ENCODE data around the gene FAR1. TPM values are rescaled to one million over a fixed set of nuclear protein-coding genes. Genes with fewer than 3 reads are reported as not detected.
"Not testable (repeated sequence)": the region's sequence is repeated elsewhere in the genome, so short reads cannot be mapped to it uniquely, and the experiment has no call there.

FAR1 gene, protein sequence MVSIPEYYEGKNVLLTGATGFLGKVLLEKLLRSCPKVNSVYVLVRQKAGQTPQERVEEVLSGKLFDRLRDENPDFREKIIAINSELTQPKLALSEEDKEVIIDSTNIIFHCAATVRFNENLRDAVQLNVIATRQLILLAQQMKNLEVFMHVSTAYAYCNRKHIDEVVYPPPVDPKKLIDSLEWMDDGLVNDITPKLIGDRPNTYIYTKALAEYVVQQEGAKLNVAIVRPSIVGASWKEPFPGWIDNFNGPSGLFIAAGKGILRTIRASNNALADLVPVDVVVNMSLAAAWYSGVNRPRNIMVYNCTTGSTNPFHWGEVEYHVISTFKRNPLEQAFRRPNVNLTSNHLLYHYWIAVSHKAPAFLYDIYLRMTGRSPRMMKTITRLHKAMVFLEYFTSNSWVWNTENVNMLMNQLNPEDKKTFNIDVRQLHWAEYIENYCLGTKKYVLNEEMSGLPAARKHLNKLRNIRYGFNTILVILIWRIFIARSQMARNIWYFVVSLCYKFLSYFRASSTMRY
- total RNA-seq (10 to 100 TPM; 33.7 to 44.5 TPM), total RNA-seq (38.4 to 68.0 reads per million in 2 donors)

DNA sequence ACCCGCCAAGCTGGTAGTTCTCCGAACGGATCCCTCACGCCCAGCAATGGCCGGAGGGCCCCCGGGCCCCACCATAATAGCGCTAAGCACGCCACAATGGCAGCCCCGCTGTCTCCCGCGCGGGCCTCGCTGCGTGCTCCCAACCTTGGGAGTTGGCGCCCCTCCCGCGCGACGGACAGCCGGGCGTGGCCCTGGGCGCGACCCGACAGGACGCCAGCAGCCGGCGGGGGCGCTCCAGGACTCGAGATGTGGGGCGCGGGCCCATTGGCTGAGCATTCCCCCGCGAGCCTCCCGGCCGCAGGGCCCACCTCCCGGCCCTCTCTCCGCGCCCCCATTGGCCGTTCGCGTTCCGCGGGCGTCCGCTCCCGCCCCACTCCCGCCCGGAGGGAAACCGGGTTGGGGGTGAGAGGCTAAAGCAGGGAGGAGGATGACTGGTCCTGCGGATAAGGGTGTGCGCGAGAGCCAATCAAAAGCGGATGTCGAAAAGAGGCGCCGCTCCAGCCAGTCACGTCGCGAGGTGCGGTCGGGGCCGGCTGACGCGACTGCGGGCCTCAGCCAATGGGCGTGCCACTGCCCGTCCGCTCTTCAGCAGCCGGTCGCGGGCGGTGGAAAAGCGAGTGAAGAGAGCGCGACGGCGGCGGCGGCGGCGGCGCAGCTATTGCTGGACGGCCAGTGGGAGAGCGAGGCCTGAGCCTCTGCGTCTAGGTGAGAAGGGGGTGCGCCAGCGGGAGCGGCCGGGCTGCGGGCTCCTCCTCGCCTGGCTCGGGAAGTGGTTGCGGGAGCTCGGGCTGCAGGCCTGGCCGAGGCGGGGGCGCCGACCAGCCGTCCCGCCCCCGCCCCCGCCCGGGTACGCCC lies at the start of gene FAR1:
TSS of gene FAR1 (plus strand) at position 567 of the 855 bp plus-strand sequence. CDS start 26,098 bp downstream, outside the sequence.
- peak within 1 kb of the TSS; percentile 100 for H3K4me3 Mint-ChIP-seq
- peak; percentile 92 to 95 (median 93) for DNase-seq
- peaks cover 13% of the 10 kb centered on the region for H3K36me3 Mint-ChIP-seq (ENCODE audit: low read depth)
- H3K27me3 Mint-ChIP-seq = peaks cover 12% of the 10 kb centered on the region
- peak; percentile 91 for ATAC-seq
- no peaks in the 10 kb centered on the region for H3K9me3 ChIP-seq (ENCODE audit: control insufficient read depth, low read length, poor library complexity, severe bottlenecking)
- H3K4me1 Mint-ChIP-seq = peaks cover 35% of the 10 kb centered on the region
- H3K27ac Mint-ChIP-seq = peak within 1 kb of the TSS; percentile 95

DNA sequence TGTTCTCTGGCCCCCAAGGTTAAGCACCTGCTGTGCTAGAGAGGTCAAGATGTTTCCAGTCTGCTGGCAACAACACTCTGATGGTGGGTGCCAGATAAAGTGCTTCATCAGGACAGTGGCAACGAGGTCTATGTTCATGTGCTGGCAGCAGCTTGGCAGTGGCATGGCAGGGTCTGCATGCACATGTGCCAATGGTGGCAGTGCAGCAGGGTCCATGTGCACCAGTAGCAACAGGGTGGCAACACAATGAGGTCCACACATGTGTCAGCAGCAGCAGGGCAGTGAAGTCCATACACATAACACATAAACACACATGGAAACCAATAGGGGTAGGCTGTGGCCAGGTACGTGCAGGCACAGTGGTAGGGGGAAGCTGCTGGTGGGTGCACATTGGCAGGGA lies 48.4 kb upstream of the FAR1 start:
- Mint-ChIP-seq H3K4me3 (no peak overlapping the region), H3K27me3 (peaks cover 5% of the 10 kb centered on the region), H3K27ac (no peak overlapping the region), H3K4me1 (no peaks in the 10 kb centered on the region), H3K36me3 (ENCODE audit: low read depth) (no peaks in the 10 kb centered on the region)
- ATAC-seq (no peak), DNase-seq (no peak)
- H3K9me3 ChIP-seq (ENCODE audit: control insufficient read depth, low read length, poor library complexity, severe bottlenecking) = no peaks in the 10 kb centered on the region

DNA sequence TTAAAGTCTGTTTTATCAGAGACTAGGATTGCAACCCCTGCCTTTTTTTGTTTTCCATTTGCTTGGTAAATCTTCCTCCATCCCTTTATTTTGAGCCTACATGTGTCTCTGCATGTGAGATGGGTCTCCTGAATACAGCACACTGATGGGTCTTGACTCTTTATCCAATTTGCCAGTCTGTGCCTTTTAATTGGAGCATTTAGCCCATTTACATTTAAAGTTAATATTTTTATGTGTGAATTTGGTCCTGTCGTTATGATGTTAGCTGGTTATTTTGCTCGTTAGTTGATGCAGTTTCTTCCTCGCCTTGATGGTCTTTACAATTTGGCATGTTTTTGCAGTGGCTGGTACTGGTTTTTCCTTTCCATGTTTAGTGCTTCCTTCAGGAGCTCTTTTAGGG lies 41.6 kb upstream of the FAR1 start:
- not testable (repeated sequence) for H3K27me3 Mint-ChIP-seq

DNA sequence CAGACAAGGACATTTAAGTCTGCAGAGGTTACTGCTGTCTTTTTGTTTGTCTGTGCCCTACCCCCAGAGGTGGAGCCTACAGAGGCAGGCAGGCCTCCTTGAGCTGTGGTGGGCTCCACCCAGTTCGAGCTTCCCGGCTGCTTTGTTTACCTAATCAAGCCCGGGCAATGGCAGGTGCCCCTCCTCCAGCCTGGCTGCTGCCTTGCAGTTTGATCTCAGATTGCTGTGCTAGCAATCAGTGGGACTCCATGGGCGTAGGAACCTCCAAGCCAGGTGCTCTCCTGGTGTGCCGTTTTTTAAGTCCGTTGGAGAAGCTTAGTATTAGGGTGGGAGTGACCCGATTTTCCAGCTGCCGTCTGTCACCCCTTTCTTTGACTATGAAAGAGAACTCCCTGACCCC lies 39.8 kb upstream of the FAR1 start:
- not testable (repeated sequence) for H3K4me1 Mint-ChIP-seq; ATAC-seq; DNase-seq; H3K4me3 Mint-ChIP-seq; H3K9me3 ChIP-seq (ENCODE audit: control insufficient read depth, low read length, poor library complexity, severe bottlenecking); H3K36me3 Mint-ChIP-seq (ENCODE audit: low read depth); H3K27ac Mint-ChIP-seq
- H3K27me3 Mint-ChIP-seq = peaks cover 17% of the 10 kb centered on the region

More for the DNA sequence above, 41.6 kb upstream of the FAR1 start:
- H3K9me3 ChIP-seq (ENCODE audit: control insufficient read depth, low read length, poor library complexity, severe bottlenecking); H3K27ac Mint-ChIP-seq; H3K4me3 Mint-ChIP-seq; DNase-seq; H3K36me3 Mint-ChIP-seq (ENCODE audit: low read depth); ATAC-seq; H3K4me1 Mint-ChIP-seq: not testable (repeated sequence)

DNA sequence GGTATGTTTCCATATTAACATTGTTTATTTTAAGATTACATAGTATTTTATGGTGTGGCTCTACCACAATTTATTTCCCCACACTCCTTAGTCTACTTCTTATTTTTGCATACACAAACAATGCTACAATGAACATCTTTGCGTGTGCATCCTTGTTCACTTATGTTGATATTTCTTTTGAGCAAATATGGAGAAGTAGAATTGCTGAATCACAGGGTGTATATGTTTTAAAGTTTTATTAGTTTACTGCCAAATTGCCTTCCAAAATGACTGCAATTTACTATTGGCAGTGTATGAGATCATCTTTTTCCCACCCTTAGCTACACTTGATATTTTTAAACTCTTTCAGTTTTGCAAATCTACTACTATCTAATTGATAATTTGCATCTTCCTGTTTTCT lies 38.7 kb upstream of the FAR1 start:
- peaks cover 21% of the 10 kb centered on the region for H3K27me3 Mint-ChIP-seq
- H3K4me3 Mint-ChIP-seq = no peak overlapping the region
- ATAC-seq = no peak
- no peak for DNase-seq
- no peaks in the 10 kb centered on the region for H3K4me1 Mint-ChIP-seq
- H3K9me3 ChIP-seq (ENCODE audit: control insufficient read depth, low read length, poor library complexity, severe bottlenecking) = no peaks in the 10 kb centered on the region
- no peaks in the 10 kb centered on the region for H3K36me3 Mint-ChIP-seq (ENCODE audit: low read depth)
- no peak overlapping the region for H3K27ac Mint-ChIP-seq

DNA sequence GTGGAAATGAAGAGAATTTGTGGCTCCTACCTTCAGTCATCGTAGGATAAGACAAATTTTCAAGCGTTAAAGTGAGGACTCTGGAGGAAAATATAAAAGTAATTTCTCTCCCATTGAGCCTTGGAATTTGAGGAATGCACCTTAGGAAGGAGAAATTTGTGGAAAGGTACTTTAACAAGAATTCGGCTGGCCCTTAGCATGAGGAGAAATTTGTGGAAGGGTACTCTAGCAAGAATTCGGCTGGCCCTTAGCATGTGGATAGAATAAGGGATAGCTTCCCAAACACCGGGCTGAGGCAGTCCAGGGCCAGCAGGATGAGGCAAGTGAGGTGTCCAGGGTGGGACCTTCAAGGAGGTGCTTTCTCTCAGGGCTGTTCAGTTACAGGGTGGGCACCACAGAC lies 33.2 kb upstream of the FAR1 start:
- DNase-seq = no peak
- ATAC-seq = no peak
- no peak overlapping the region for H3K27ac Mint-ChIP-seq
- no peaks in the 10 kb centered on the region for H3K36me3 Mint-ChIP-seq (ENCODE audit: low read depth)
- no peak overlapping the region for H3K4me3 Mint-ChIP-seq
- no peaks in the 10 kb centered on the region for H3K4me1 Mint-ChIP-seq
- peaks cover 36% of the 10 kb centered on the region for H3K27me3 Mint-ChIP-seq
- no peaks in the 10 kb centered on the region for H3K9me3 ChIP-seq (ENCODE audit: control insufficient read depth, low read length, poor library complexity, severe bottlenecking)

DNA sequence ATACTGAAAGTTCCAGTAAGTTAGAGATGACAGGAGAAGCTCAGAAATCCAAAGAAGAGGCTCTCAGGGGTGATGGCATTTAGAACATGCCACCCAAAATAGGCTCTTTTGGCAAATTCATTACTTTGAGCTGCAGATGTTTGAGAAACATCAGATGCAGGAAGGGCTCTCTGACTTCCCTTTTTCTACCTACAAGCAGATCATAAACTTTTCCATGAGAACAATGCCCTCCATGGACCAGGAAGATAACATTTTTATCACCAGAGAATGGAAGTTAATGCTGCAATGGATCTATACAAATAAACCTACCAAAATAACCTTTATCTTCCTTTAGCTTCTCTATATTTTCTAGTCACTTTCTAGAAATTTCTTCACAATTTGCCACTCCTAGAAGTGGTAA lies 32.7 kb upstream of the FAR1 start:
- Mint-ChIP-seq H3K27me3 (peaks cover 36% of the 10 kb centered on the region), H3K27ac (no peak overlapping the region), H3K36me3 (ENCODE audit: low read depth) (peaks cover 2% of the 10 kb centered on the region), H3K4me1 (no peaks in the 10 kb centered on the region), H3K4me3 (no peak overlapping the region)
- ATAC-seq = no peak
- DNase-seq = no peak
- no peaks in the 10 kb centered on the region for H3K9me3 ChIP-seq (ENCODE audit: control insufficient read depth, low read length, poor library complexity, severe bottlenecking)

DNA sequence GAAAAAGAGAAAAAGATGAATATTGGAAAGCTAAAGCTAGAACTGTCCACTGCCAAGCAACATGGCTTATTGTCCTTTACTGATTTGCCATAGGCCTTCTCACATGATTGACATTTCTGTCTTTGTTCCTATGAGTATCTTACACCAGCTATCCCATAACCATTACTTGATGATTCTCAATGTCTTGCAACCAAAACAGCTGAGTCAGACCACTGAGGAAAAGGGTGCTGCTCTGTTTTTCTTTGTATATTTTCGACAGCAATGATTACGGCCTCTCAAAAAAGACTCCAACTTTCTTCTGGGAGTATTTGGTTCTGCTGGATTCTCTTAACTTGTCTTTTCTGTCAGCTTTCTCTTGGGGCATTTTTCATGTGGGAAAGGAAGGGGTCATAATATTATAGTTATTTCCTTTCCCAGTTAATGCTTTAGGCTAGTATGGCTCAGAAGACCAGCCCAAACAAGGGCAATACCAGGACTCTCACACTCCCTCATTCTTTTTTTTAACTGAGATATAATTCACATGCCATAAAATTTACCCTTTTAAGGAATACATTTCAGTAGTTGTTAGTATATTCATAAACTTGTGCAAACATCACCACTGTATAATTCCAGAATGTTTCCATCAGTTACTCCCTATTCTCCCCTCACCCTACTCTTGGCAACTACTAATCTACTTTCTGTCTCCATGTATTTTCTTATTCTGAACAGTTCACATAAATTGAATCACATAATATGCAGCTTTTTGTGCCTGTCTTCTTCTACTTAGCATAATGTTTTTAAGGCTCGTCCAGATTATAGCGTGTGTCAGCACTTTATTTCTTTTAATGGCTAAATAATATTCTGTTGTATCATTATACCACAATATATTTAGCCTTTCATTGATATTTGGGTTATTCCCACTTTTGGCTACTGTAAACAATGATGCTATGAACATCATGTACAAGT lies 31.1 kb upstream of the FAR1 start:
- H3K27me3 Mint-ChIP-seq = peaks cover 40% of the 10 kb centered on the region
- H3K36me3 Mint-ChIP-seq (ENCODE audit: low read depth) = peaks cover 2% of the 10 kb centered on the region
- no peak overlapping the region for H3K4me3 Mint-ChIP-seq
- no peaks in the 10 kb centered on the region for H3K4me1 Mint-ChIP-seq
- DNase-seq = no peak
- no peak overlapping the region for H3K27ac Mint-ChIP-seq
- ATAC-seq = no peak
- no peaks in the 10 kb centered on the region for H3K9me3 ChIP-seq (ENCODE audit: control insufficient read depth, low read length, poor library complexity, severe bottlenecking)

DNA sequence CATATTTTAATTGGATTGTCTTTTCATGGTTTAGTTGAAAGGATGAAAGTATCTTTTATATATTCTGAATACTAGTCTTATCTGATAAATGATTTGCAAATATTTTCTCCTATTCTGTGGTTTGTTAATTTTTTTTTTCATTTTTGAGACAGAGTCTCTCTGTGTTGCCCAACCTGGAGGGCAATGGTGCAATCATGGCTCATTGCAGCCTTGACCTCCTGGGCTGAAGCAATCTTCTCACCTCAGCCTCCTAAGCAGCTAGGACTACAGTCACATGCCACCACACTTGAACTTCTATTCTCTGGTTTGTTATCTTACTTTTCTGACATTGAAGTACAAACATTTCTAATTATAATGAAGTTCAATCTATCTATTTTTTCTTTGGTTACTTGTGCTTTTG lies 30.0 kb upstream of the FAR1 start:
- ATAC-seq = no peak
- Mint-ChIP-seq H3K27me3 (peaks cover 44% of the 10 kb centered on the region), H3K36me3 (ENCODE audit: low read depth) (peaks cover 2% of the 10 kb centered on the region), H3K4me1 (no peaks in the 10 kb centered on the region), H3K4me3 (no peak overlapping the region), H3K27ac (no peak overlapping the region)
- no peak for DNase-seq
- H3K9me3 ChIP-seq (ENCODE audit: control insufficient read depth, low read length, poor library complexity, severe bottlenecking) = no peaks in the 10 kb centered on the region

DNA sequence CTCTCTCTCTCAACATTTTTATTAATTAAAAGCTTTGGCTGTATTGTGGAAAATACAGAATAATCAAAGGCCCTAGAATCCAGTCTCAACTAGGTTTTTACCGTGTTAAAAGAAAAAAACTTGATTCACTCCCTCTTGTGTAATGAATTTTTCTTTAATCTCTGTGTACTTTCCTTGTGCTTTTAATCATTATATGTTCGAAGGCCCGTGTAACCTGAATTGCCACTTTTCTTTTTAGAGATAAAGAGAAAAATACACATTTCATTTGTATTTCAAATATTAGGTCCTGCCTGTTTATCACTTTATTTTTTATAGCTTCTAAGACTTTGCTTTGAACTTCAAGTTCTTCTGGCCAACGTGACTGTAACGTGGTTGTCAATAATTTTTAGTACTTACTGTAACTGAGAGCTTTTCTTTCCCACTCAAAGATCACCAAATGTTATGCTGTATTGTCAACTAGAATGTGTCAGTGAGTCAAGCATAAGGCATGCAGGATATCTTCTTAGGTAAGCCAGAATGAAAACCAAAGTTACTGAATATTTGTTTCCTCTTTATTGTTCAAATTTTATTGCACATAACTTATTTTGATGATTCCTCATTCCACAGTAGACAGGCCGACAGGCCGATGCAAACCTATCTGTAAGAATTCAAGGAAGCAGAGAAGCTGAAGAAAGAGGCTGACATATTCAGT lies 23.3 kb upstream of the FAR1 start:
- Mint-ChIP-seq H3K27ac (no peak overlapping the region), H3K4me1 (no peaks in the 10 kb centered on the region), H3K36me3 (ENCODE audit: low read depth) (peaks cover 2% of the 10 kb centered on the region), H3K4me3 (no peak overlapping the region), H3K27me3 (peaks cover 32% of the 10 kb centered on the region)
- DNase-seq (no peak), ATAC-seq (no peak)
- no peaks in the 10 kb centered on the region for H3K9me3 ChIP-seq (ENCODE audit: control insufficient read depth, low read length, poor library complexity, severe bottlenecking)

DNA sequence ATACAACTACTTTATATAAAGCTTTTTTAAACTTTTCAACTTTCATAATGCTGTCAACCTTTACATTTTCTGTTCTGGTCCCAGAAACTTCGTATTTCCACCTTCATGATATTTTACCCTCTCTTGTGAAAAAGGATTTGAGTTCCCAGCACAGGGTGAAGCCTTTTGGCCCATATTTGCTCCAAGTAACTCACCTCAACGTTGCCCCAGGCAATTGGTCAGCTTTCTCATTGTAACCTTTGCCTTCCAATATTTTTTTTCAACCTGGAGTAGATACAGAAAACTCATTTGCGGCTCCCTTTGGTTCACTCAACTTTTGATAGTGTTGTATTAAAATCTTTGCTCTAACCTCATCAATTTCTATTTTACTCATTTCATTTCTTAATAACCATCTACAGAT lies 21.1 kb upstream of the FAR1 start:
- no peaks in the 10 kb centered on the region for H3K9me3 ChIP-seq (ENCODE audit: control insufficient read depth, low read length, poor library complexity, severe bottlenecking)
- no peak for ATAC-seq
- Mint-ChIP-seq H3K27ac (no peak overlapping the region), H3K4me3 (no peak overlapping the region), H3K36me3 (ENCODE audit: low read depth) (no peaks in the 10 kb centered on the region), H3K27me3 (peaks cover 28% of the 10 kb centered on the region), H3K4me1 (no peaks in the 10 kb centered on the region)
- no peak for DNase-seq

DNA sequence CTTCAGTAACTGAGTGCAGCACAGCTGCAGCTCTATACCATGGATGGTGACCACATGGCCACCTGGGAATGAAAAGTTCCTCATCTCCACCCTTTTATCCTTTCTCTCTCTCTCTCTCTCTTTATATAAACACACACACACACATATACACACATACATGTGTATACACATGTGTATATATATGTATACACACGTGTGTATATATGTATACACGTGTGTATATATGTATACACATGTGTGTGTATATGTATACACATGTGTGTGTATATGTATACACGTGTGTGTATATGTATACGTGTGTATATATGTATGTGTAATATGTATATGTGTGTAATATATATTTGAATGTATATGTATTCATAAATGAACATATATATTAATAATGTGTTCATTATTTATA lies 18.8 kb upstream of the FAR1 start:
- ATAC-seq = no peak
- H3K27ac Mint-ChIP-seq = no peak overlapping the region
- DNase-seq = no peak
- no peak overlapping the region for H3K4me3 Mint-ChIP-seq
- H3K36me3 Mint-ChIP-seq (ENCODE audit: low read depth) = no peaks in the 10 kb centered on the region
- no peaks in the 10 kb centered on the region for H3K9me3 ChIP-seq (ENCODE audit: control insufficient read depth, low read length, poor library complexity, severe bottlenecking)
- H3K4me1 Mint-ChIP-seq = no peaks in the 10 kb centered on the region
- peaks cover 21% of the 10 kb centered on the region for H3K27me3 Mint-ChIP-seq

All from T-helper 17 cell (primary cell).